Measurements from ENCODE around the gene KCNC3. TPM values are rescaled to one million over a fixed set of nuclear protein-coding genes. Genes with fewer than 3 reads are reported as not detected.
A peak's percentile ranks its signal among the peaks of the same experiment; 100 is the strongest.

Gene KCNC3
- total and polyA plus RNA-seq, 2 of the 13 experiments (the other 11 are each of a cell fraction or from before 2014, with no cell fraction given) = 0.29 to 1.7 TPM

GRCh38 chr19:50333737-50334617, 4.8 kb upstream of the KCNC3 start (continued):
- TF ChIP-seq ZNF503 (CRISPR knock-in tag; IDR thresholded peaks at IDR 0.05) = 0 out of 2 replicates have a peak, but pooled peaks have one; percentile 35
- TF ChIP-seq TP53 (CRISPR knock-in tag; conservative IDR thresholded peaks at IDR 0.05) = 0 out of 2 replicates have a peak, but pooled peaks have one; percentile 45
- TF ChIP-seq HNRNPUL1 (IDR thresholded peaks at IDR 0.05; ENCODE audit: low read depth, low read length) = no peak
- no peak for TF ChIP-seq HMG20A (CRISPR knock-in tag; IDR thresholded peaks at IDR 0.05; ENCODE audit: borderline replicate concordance)
- peak; percentile 91 for TF ChIP-seq RBFOX2 (IDR thresholded peaks at IDR 0.05; ENCODE audit: low read depth, low read length)
- peak; percentile 83 for TF ChIP-seq TFDP2 (CRISPR knock-in tag; IDR thresholded peaks at IDR 0.05)
- TF ChIP-seq CEBPB (IDR thresholded peaks at IDR 0.05; ENCODE audit: borderline replicate concordance, low read depth, low read length) = peak; percentile 84
- 0 out of 2 replicates have a peak, but pooled peaks have one; percentile 60 for TF ChIP-seq ZNF780A (CRISPR knock-in tag; IDR thresholded peaks at IDR 0.05)
- TF ChIP-seq ZBTB21 (CRISPR knock-in tag; IDR thresholded peaks at IDR 0.05) = peak; percentile 91
- no peak for TF ChIP-seq MXI1 (IDR thresholded peaks at IDR 0.05; ENCODE audit: borderline replicate concordance, low read depth, low read length)
- TF ChIP-seq ZNF280D (CRISPR knock-in tag; IDR thresholded peaks at IDR 0.05) = 0 out of 2 replicates have a peak, but pooled peaks have one; percentile 19
- TF ChIP-seq ZNF597 (CRISPR knock-in tag; IDR thresholded peaks at IDR 0.05) = 0 out of 2 replicates have a peak, but pooled peaks have one; percentile 66
- peak; percentile 70 for TF ChIP-seq ZNF574 (CRISPR knock-in tag; IDR thresholded peaks at IDR 0.05)
- peak; percentile 73; the same call in 1 of the 2 replicates for TF ChIP-seq RFXAP (CRISPR knock-in tag; IDR thresholded peaks at IDR 0.05; ENCODE audit: borderline replicate concordance)
- TF ChIP-seq MTERF4 (CRISPR knock-in tag; IDR thresholded peaks at IDR 0.05) = peak; percentile 75; the same call in 1 of the 2 replicates

Data from HepG2 (cell line).